Activated CD4-positive, alpha-beta T cell treated with anti-CD3 and anti-CD28 coated beads for 36 hours (primary cell): ENCODE results near the gene VEPH1. TPM values are rescaled to one million over a fixed set of nuclear protein-coding genes. Genes with fewer than 3 reads are reported as not detected.

ENCODE experiments used
- ATAC-seq: fragments of 200-7000 bp; cut with Tn5 transposase; one replicate; pipeline ENCODE4 v1.10.0; 2021; ENCODE audit warnings: mild to moderate bottlenecking, moderate library complexity
- CTCF ChIA-PET: fragments of 350-600 bp; sonication (Branson Sonifier 250); formaldehyde crosslinking; loops from one replicate; lab custom pipeline; 2021; ENCODE audit warnings: antibody characterized with exemption; lab: Charles Lee
- POLR2A ChIA-PET: fragments of 350-600 bp; sonication (Branson Sonifier 250); formaldehyde crosslinking; loops from one replicate; lab custom pipeline; 2021; ENCODE audit warnings: antibody characterized with exemption, inconsistent platforms; lab: Charles Lee
- DNase-seq: peaks from one replicate; pipeline ENCODE4 v3.0.0-alpha.2; 2020
- H3K27ac Mint-ChIP-seq: one replicate; pipeline ENCODE4 v1.8.0; 2021; ENCODE audit warnings: mixed read lengths
- H3K27me3 Mint-ChIP-seq: one replicate; pipeline ENCODE4 v1.8.0; 2021; ENCODE audit warnings: mixed read lengths
- H3K36me3 Mint-ChIP-seq: one replicate; pipeline ENCODE4 v1.8.0; 2021; ENCODE audit warnings: low read depth, mixed read lengths
- H3K4me1 Mint-ChIP-seq: one replicate; pipeline ENCODE4 v1.8.0; 2021; ENCODE audit warnings: mixed read lengths
- H3K4me3 Mint-ChIP-seq: one replicate; pipeline ENCODE4 v1.8.0; 2021; ENCODE audit warnings: mild to moderate bottlenecking, moderate library complexity, mixed read lengths
- H3K9me3 Mint-ChIP-seq: one replicate; pipeline ENCODE4 v1.8.0; 2021; ENCODE audit warnings: low read depth, mixed read lengths
- intact Hi-C, 2 experiments: fragments of 100-400 bp; cut with DNase I in 1 of 2; cut with micrococcal nuclease in 1 of 2; formaldehyde crosslinking; loops; one replicate each; pipeline versions ENCODE4 v1.14.2 to v1.15.1; 2022 to 2024; cut with DNase I, micrococcal nuclease
- total RNA-seq, 2 experiments: library from RNA; stranded (reverse); gene quantifications; one replicate each; pipeline ENCODE4 v1.2.3, GENCODE V29; 2021

Gene VEPH1
- total RNA-seq, 2 experiments from 2014 or later, result not detected

GRCh38 chr3:157427901-157428300 lies 75.3 kb downstream of the VEPH1 start:
- no peak for DNase-seq
- H3K4me1 Mint-ChIP-seq, result no peaks in the 10 kb centered on the region
- ATAC-seq, result no peak
- intact Hi-C loops, result no loop called here
- H3K27me3 Mint-ChIP-seq, result peaks cover 4% of the 10 kb centered on the region
- POLR2A ChIA-PET, result no interaction called here
- H3K9me3 Mint-ChIP-seq, result peaks cover 4% of the 10 kb centered on the region
- no peak overlapping the region for H3K4me3 Mint-ChIP-seq
- H3K36me3 Mint-ChIP-seq, result no peaks in the 10 kb centered on the region
- CTCF ChIA-PET, result no interaction called here
- no peak overlapping the region for H3K27ac Mint-ChIP-seq

GRCh38 chr3:157423337-157423736 lies 79.9 kb downstream of the VEPH1 start:
- Mint-ChIP-seq H3K4me1 (no peaks in the 10 kb centered on the region), H3K27me3 (peaks cover 2% of the 10 kb centered on the region), H3K9me3 (peaks cover 4% of the 10 kb centered on the region), H3K36me3 (no peaks in the 10 kb centered on the region), H3K27ac (no peak overlapping the region), H3K4me3 (no peak overlapping the region)
- ChIA-PET POLR2A (no interaction called here), CTCF (no interaction called here)
- DNase-seq (no peak), ATAC-seq (no peak)
- intact Hi-C loops, result no loop called here

- H3K27me3 Mint-ChIP-seq, result peaks cover 2% of the 10 kb centered on the region
- H3K27ac Mint-ChIP-seq, result no peak overlapping the region
- H3K36me3 Mint-ChIP-seq, result no peaks in the 10 kb centered on the region
- peaks cover 4% of the 10 kb centered on the region for H3K9me3 Mint-ChIP-seq
- intact Hi-C loops, result no loop called here
- ATAC-seq (no peak), DNase-seq (no peak)
- CTCF ChIA-PET, result no interaction called here
- POLR2A ChIA-PET, result no interaction called here
- H3K4me3 Mint-ChIP-seq, result no peak overlapping the region
- H3K4me1 Mint-ChIP-seq, result no peaks in the 10 kb centered on the region
Observed at GRCh38 chr3:157420606-157421130, 82.5 kb downstream of the VEPH1 start.

GRCh38 chr3:157418104-157418503 lies 85.1 kb downstream of the VEPH1 start:
- DNase-seq, result no peak
- ATAC-seq, result no peak
- H3K4me1 Mint-ChIP-seq, result no peaks in the 10 kb centered on the region
- H3K9me3 Mint-ChIP-seq, result no peaks in the 10 kb centered on the region
- no peaks in the 10 kb centered on the region for H3K36me3 Mint-ChIP-seq
- intact Hi-C loops, result no loop called here
- H3K4me3 Mint-ChIP-seq, result no peak overlapping the region
- H3K27me3 Mint-ChIP-seq, result no peaks in the 10 kb centered on the region
- no peak overlapping the region for H3K27ac Mint-ChIP-seq
- POLR2A ChIA-PET, result no interaction called here
- CTCF ChIA-PET, result no interaction called here

- intact Hi-C loops, result no loop called here
- ATAC-seq (no peak), DNase-seq (no peak)
- Mint-ChIP-seq H3K27ac (no peak overlapping the region), H3K27me3 (no peaks in the 10 kb centered on the region), H3K4me1 (no peaks in the 10 kb centered on the region), H3K9me3 (no peaks in the 10 kb centered on the region), H3K36me3 (no peaks in the 10 kb centered on the region), H3K4me3 (no peak overlapping the region)
- CTCF ChIA-PET, result no interaction called here
- POLR2A ChIA-PET, result no interaction called here
Observed at GRCh38 chr3:157417247-157417646, 86.0 kb downstream of the VEPH1 start.

GRCh38 chr3:157416347-157417087 lies 86.7 kb downstream of the VEPH1 start:
- intact Hi-C loops, result no loop called here
- no peaks in the 10 kb centered on the region for H3K4me1 Mint-ChIP-seq
- ATAC-seq (no peak), DNase-seq (no peak)
- H3K36me3 Mint-ChIP-seq, result no peaks in the 10 kb centered on the region
- CTCF ChIA-PET, result interaction anchor here (0.7 to 0.8 kb wide), 2 partner anchors 48 to 119 kb away, joined by 3 read pairs; no protein-coding TSS in a partner anchor
- no peak overlapping the region for H3K4me3 Mint-ChIP-seq
- H3K27ac Mint-ChIP-seq, result no peak overlapping the region
- H3K9me3 Mint-ChIP-seq, result no peaks in the 10 kb centered on the region
- POLR2A ChIA-PET, result no interaction called here
- H3K27me3 Mint-ChIP-seq, result no peaks in the 10 kb centered on the region

- ChIA-PET CTCF (no interaction called here), POLR2A (no interaction called here)
- H3K4me3 Mint-ChIP-seq, result no peak overlapping the region
- H3K4me1 Mint-ChIP-seq, result no peaks in the 10 kb centered on the region
- ATAC-seq, result no peak
- H3K27me3 Mint-ChIP-seq, result no peaks in the 10 kb centered on the region
- intact Hi-C loops, result no loop called here
- no peak overlapping the region for H3K27ac Mint-ChIP-seq
- H3K36me3 Mint-ChIP-seq, result no peaks in the 10 kb centered on the region
- no peaks in the 10 kb centered on the region for H3K9me3 Mint-ChIP-seq
- no peak for DNase-seq
Observed at GRCh38 chr3:157414861-157415260, 88.4 kb downstream of the VEPH1 start.

GRCh38 chr3:157412323-157412855 lies 90.8 kb downstream of the VEPH1 start:
- Mint-ChIP-seq H3K27ac (no peak overlapping the region), H3K4me3 (no peak overlapping the region), H3K27me3 (no peaks in the 10 kb centered on the region), H3K9me3 (no peaks in the 10 kb centered on the region), H3K4me1 (no peaks in the 10 kb centered on the region), H3K36me3 (no peaks in the 10 kb centered on the region)
- ChIA-PET CTCF (no interaction called here), POLR2A (no interaction called here)
- no peak for DNase-seq
- intact Hi-C loops, result no loop called here
- ATAC-seq, result no peak

GRCh38 chr3:157410945-157411344 lies 92.3 kb downstream of the VEPH1 start:
- POLR2A ChIA-PET, result no interaction called here

GRCh38 chr3:157409516-157409915 lies 93.7 kb downstream of the VEPH1 start:
- H3K36me3 Mint-ChIP-seq, result no peaks in the 10 kb centered on the region
- no peak for ATAC-seq
- H3K27ac Mint-ChIP-seq, result no peak overlapping the region
- H3K9me3 Mint-ChIP-seq, result no peaks in the 10 kb centered on the region
- no peak overlapping the region for H3K4me3 Mint-ChIP-seq
- POLR2A ChIA-PET, result no interaction called here
- H3K4me1 Mint-ChIP-seq, result no peaks in the 10 kb centered on the region
- H3K27me3 Mint-ChIP-seq, result no peaks in the 10 kb centered on the region
- DNase-seq, result no peak
- CTCF ChIA-PET, result no interaction called here
- intact Hi-C loops, result no loop called here

More at GRCh38 chr3:157410945-157411344, 92.3 kb downstream of the VEPH1 start:
- no peaks in the 10 kb centered on the region for H3K9me3 Mint-ChIP-seq
- no peaks in the 10 kb centered on the region for H3K27me3 Mint-ChIP-seq
- no peak overlapping the region for H3K4me3 Mint-ChIP-seq
- H3K27ac Mint-ChIP-seq, result no peak overlapping the region
- ATAC-seq (no peak), DNase-seq (no peak)
- no peaks in the 10 kb centered on the region for H3K4me1 Mint-ChIP-seq
- no peaks in the 10 kb centered on the region for H3K36me3 Mint-ChIP-seq
- intact Hi-C loops, result no loop called here
- CTCF ChIA-PET, result interaction anchor here (0.7 kb wide), 1 partner anchor 159 kb away, joined by 3 read pairs; no protein-coding TSS in a partner anchor

GRCh38 chr3:157408499-157409149 lies 94.6 kb downstream of the VEPH1 start:
- H3K36me3 Mint-ChIP-seq, result no peaks in the 10 kb centered on the region
- DNase-seq, result no peak
- intact Hi-C loops, result no loop called here
- H3K4me1 Mint-ChIP-seq, result no peaks in the 10 kb centered on the region
- no peak overlapping the region for H3K4me3 Mint-ChIP-seq
- no peak for ATAC-seq
- CTCF ChIA-PET, result interaction anchor here (0.6 kb wide), 1 partner anchor 33 kb away, joined by 3 read pairs; no protein-coding TSS in a partner anchor
- H3K9me3 Mint-ChIP-seq, result no peaks in the 10 kb centered on the region
- H3K27me3 Mint-ChIP-seq, result no peaks in the 10 kb centered on the region
- POLR2A ChIA-PET, result no interaction called here
- no peak overlapping the region for H3K27ac Mint-ChIP-seq

GRCh38 chr3:157407769-157408168 lies 95.4 kb downstream of the VEPH1 start:
- Mint-ChIP-seq H3K4me1 (no peaks in the 10 kb centered on the region), H3K36me3 (no peaks in the 10 kb centered on the region), H3K9me3 (no peaks in the 10 kb centered on the region), H3K4me3 (no peak overlapping the region), H3K27ac (no peak overlapping the region), H3K27me3 (no peaks in the 10 kb centered on the region)
- no peak for ATAC-seq
- POLR2A ChIA-PET, result no interaction called here
- intact Hi-C loops, result no loop called here
- CTCF ChIA-PET, result no interaction called here
- no peak for DNase-seq
